Neural crest cell (in vitro differentiated cells): ENCODE data around the gene KIF9. TPM values are rescaled to one million over a fixed set of nuclear protein-coding genes. Genes with fewer than 3 reads are reported as not detected.

ENCODE experiments used
- DNase-seq: peaks from one replicate; pipeline ENCODE4 v3.0.0; 2021; ENCODE audit warnings: low read depth, mixed read lengths, low spot score
- H3K27ac Mint-ChIP-seq: one replicate; pipeline ENCODE4 v1.8.0; 2021; ENCODE audit warnings: mild to moderate bottlenecking, mixed read lengths; ENCODE audit not compliant: unreplicated experiment
- H3K27me3 Mint-ChIP-seq: 2 replicates; pipeline ENCODE4 v1.8.0; 2021; ENCODE audit warnings: low read depth, mild to moderate bottlenecking, mixed read lengths
- H3K36me3 Mint-ChIP-seq: 2 replicates; pipeline ENCODE4 v1.8.0; 2021; ENCODE audit warnings: low read depth, mild to moderate bottlenecking, mixed read lengths
- H3K4me1 Mint-ChIP-seq: 2 replicates; pipeline ENCODE4 v1.8.0; 2021; ENCODE audit warnings: mixed read lengths
- H3K4me3 Mint-ChIP-seq: one replicate; pipeline ENCODE4 v1.8.0; 2021; ENCODE audit warnings: mild to moderate bottlenecking, mixed read lengths
- H3K9me3 Mint-ChIP-seq: 2 replicates; pipeline ENCODE4 v1.8.0; 2021; ENCODE audit warnings: mixed read lengths
- CTCF ChIP-seq: fragments of 200-600 bp; sonication (generic); conservative IDR thresholded peaks from 2 replicates; pipeline ENCODE4 v1.5.0; 2021; ENCODE audit warnings: antibody characterized with exemption, mild to moderate bottlenecking
- total RNA-seq: library from RNA; stranded (reverse); gene quantifications from 2 replicates; pipeline ENCODE4 v1.2.1, GENCODE V29; 2021

KIF9 gene
- total RNA-seq, 1 donor from 2014 or later = 7.1 TPM

DNA sequence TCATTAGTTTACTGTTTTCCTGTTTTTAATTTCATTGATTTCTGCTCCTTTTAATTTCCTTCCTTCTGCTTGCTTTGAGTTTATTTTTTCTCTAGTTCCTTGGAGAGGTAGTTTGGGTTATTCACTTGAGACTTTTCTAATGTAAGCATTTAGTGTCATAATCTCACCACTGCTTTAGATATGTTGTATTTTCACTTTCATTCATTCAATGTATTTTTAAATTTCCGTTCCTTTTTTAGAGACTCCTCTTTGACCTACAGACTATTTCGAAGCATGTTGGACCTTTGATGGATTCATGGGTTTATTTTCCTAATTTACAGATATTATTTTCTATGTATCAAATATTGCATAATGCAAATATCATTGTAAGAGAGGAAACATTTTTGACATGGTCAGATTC lies 23.4 kb upstream of the KIF9 start:
- peaks cover 35% of the 10 kb centered on the region for H3K36me3 Mint-ChIP-seq
- no peak for TF ChIP-seq CTCF
- no peak overlapping the region for H3K27ac Mint-ChIP-seq
- no peak overlapping the region for H3K4me3 Mint-ChIP-seq
- peaks cover 8% of the 10 kb centered on the region for H3K4me1 Mint-ChIP-seq
- H3K27me3 Mint-ChIP-seq = no peaks in the 10 kb centered on the region
- no peak for DNase-seq
- peaks cover 3% of the 10 kb centered on the region for H3K9me3 Mint-ChIP-seq

GRCh38 chr3:47301456-47301855 lies 18.9 kb upstream of the KIF9 start:
- Mint-ChIP-seq H3K9me3 (no peaks in the 10 kb centered on the region), H3K4me3 (no peak overlapping the region), H3K27me3 (no peaks in the 10 kb centered on the region), H3K36me3 (peaks cover 19% of the 10 kb centered on the region), H3K27ac (peak overlapping the region; percentile 84), H3K4me1 (peaks cover 11% of the 10 kb centered on the region)
- TF ChIP-seq CTCF = no peak
- DNase-seq = no peak

- Mint-ChIP-seq H3K27me3 (no peaks in the 10 kb centered on the region), H3K9me3 (no peaks in the 10 kb centered on the region), H3K27ac (no peak overlapping the region), H3K36me3 (peaks cover 19% of the 10 kb centered on the region), H3K4me1 (peaks cover 11% of the 10 kb centered on the region), H3K4me3 (no peak overlapping the region)
- TF ChIP-seq CTCF = no peak
- DNase-seq = no peak
These were observed 17.1 kb upstream of the KIF9 start for GRCh38 chr3:47299381-47300318.

- Mint-ChIP-seq H3K4me1 (peaks cover 11% of the 10 kb centered on the region), H3K27me3 (no peaks in the 10 kb centered on the region)
- DNase-seq = no peak
These were observed 15.8 kb upstream of the KIF9 start for GRCh38 chr3:47298439-47298838.

More at GRCh38 chr3:47298439-47298838, 15.8 kb upstream of the KIF9 start:
- H3K9me3 Mint-ChIP-seq = no peaks in the 10 kb centered on the region
- H3K36me3 Mint-ChIP-seq = peaks cover 16% of the 10 kb centered on the region
- H3K4me3 Mint-ChIP-seq = no peak overlapping the region
- no peak for TF ChIP-seq CTCF
- no peak overlapping the region for H3K27ac Mint-ChIP-seq
